AG04449 (cell line): ENCODE data around the gene TM9SF3.
"Not testable (repeated sequence)": the region's sequence is repeated elsewhere in the genome, so short reads cannot be mapped to it uniquely, and the experiment has no call there.

Experiments used
- CTCF ChIA-PET: fragments of 350-600 bp; formaldehyde crosslinking; extraction: SDS; loops from one replicate; lab custom pipeline; 2021; ENCODE audit warnings: antibody characterized with exemption; lab: Yijun Ruan, JAX
- POLR2A ChIA-PET: fragments of 400-600, 350-600 bp; formaldehyde crosslinking; extraction: SDS; loops from one replicate; lab custom pipeline; 2020; ENCODE audit warnings: antibody characterized with exemption, inconsistent platforms; lab: Yijun Ruan, JAX
- DNase-seq: peaks from one replicate; pipeline ENCODE4 v3.0.0-alpha.2; 2010; ENCODE audit warnings: low read depth, low spot score
- H3K4me3 ChIP-seq: 2 replicates; pipeline ENCODE4 v1.5.1; 2011; ENCODE audit warnings: low read depth, mild to moderate bottlenecking, control low read depth, low read length
- TF ChIP-seq, protein P1 (sequence below): IDR thresholded peaks from one replicate; pipeline ENCODE4 v1.5.1; 2011; ENCODE audit warnings: mild to moderate bottlenecking, moderate library complexity, low read length, control low read depth, inconsistent platforms; ENCODE audit not compliant: insufficient read depth; ENCODE audit errors: missing control alignments

Gene TM9SF3

DNA sequence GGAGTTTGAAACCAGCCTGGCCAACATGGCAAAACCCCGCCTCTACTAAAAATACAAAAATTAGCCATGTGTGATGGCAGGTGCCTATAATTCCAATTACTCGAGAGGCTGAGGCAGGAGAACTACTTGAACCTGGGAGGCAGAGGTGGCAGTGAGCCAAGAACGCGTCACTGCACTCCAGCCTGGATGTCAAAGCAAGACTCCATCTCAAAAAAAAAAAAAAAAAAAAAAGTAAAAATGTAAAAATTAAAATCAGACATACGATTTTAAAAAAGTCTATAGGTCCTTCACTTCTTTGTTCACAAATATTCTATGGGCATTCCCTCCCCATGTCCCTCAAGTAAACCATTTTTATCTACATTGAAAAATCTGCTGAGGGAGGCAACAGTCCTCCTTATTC is 38.2 kb downstream of the TM9SF3 start:
- POLR2A ChIA-PET = no interaction called here
- CTCF ChIA-PET = interaction anchor here (2.3 to 2.6 kb wide), 2 partner anchors 35 to 173 kb away, joined by 10 to 12 read pairs; partner anchors contain the start of gene TLL2
- H3K4me3 ChIP-seq = no peak overlapping the region
- DNase-seq = no peak
- TF ChIP-seq, protein P1, sequence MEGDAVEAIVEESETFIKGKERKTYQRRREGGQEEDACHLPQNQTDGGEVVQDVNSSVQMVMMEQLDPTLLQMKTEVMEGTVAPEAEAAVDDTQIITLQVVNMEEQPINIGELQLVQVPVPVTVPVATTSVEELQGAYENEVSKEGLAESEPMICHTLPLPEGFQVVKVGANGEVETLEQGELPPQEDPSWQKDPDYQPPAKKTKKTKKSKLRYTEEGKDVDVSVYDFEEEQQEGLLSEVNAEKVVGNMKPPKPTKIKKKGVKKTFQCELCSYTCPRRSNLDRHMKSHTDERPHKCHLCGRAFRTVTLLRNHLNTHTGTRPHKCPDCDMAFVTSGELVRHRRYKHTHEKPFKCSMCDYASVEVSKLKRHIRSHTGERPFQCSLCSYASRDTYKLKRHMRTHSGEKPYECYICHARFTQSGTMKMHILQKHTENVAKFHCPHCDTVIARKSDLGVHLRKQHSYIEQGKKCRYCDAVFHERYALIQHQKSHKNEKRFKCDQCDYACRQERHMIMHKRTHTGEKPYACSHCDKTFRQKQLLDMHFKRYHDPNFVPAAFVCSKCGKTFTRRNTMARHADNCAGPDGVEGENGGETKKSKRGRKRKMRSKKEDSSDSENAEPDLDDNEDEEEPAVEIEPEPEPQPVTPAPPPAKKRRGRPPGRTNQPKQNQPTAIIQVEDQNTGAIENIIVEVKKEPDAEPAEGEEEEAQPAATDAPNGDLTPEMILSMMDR = no peak

DNA sequence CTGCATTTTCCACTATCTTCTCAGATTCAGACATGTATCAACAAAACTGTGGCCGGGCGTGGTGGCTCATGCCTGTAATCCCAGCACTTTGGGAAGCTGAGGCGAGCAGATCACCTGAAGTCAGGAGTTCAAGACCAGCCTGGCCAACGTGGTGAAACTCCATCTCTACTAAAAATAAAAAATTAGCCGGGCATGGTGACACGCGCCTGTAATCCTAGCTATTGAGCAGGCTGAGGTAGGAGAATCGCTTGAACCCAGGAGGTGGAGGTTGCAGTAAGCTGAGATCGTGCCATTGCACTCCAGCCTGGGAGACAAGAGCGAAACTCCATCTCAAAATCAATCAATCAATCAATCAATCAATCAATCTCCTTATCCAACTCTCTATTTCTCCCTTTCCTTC is 41.3 kb downstream of the TM9SF3 start:
- DNase-seq, H3K4me3 ChIP-seq, POLR2A ChIA-PET: not testable (repeated sequence)
- CTCF ChIA-PET = interaction anchor here (0.6 to 3.0 kb wide), 6 partner anchors 11 to 175 kb away, joined by 3 to 15 read pairs (median 3); partner anchors contain the start of gene TLL2

DNA sequence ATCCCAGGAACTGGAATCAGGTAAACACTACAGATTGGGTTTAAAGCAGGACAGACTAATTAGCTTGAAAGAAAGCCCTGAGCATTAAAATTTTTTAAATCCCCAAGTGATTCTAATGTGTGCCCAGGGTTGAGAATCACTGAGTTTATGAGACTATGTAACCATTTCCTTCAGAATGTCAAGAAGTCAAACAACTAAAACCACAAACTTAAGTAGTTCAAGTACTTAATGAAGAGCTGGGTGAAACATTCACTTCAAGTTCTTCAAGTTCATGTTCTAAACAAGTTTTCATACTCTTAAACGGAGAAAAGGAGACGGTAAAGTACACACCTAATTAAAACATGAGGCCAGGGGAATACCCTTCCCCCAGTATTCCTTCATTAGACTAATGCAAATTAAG is 44.9 kb downstream of the TM9SF3 start:
- TF ChIP-seq, protein P1 = no peak
- DNase-seq = no peak
- ChIA-PET POLR2A (no interaction called here), CTCF (no interaction called here)
- no peak overlapping the region for H3K4me3 ChIP-seq

DNA sequence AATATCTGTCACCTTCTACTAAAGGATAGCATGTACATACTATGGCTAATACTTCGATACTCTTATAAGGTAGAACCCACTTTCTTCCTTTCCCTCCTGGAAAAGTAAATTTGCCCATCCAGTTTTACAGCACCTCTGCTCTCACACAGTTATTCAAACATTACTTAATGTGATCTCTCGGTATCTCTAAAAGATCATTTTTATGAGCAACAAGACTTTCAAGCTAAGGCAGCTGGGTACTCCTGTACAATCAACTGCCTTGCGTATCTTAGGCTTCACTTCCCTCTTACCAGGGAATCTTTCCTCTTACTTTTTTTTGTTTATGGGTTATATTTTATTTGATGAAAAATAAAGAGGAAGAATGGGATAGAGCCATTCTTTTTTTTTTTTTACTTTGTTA is 46.6 kb downstream of the TM9SF3 start:
- CTCF ChIA-PET = no interaction called here
- TF ChIP-seq, protein P1 = no peak

DNA sequence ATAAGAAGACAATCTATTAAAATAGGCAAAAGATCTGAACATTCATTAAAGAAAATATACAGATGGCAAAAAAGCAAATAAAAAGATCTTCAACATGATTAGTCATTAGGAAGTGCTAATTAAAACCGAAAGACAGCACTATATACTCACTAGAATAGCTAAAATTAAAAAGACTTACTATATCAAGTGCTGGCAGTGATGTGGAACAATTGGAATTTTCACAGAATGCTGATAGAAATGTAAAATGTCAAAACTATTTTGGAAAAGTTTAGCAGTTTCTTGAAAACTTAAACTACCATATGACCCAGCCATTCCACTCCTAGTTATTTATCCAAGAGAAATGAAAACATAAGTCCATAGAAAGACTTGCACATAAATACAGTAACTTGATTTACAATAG is 48.1 kb downstream of the TM9SF3 start:
- H3K4me3 ChIP-seq = no peak overlapping the region
- ChIA-PET POLR2A (no interaction called here), CTCF (interaction anchor here (0.7 to 2.1 kb wide), 6 partner anchors 10 to 163 kb away, joined by 3 to 7 read pairs (median 3); no protein-coding TSS in a partner anchor)
- no peak for DNase-seq
- TF ChIP-seq, protein P1 = no peak

More for the DNA sequence above, 46.6 kb downstream of the TM9SF3 start:
- H3K4me3 ChIP-seq = no peak overlapping the region
- POLR2A ChIA-PET = no interaction called here
- no peak for DNase-seq

DNA sequence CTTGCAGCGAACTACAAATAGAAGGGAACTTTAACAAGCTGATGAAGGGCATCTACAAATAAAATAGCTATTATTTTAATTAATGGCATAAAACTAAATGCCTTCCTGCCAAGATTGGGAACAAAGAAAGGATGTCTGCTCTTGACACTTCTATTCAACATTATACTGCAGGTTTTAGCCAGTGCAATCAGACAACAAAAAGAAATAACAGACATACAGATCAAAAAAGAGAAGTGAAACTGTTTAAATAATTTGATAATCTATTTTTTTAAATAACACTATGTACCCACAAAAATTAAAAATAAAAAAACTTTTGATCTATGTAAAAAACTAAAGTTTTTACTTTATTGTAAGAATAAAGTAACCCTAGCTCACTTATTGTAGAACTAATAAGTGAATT is 50.7 kb downstream of the TM9SF3 start:
- TF ChIP-seq, protein P1 = no peak
- H3K4me3 ChIP-seq = no peak overlapping the region
- POLR2A ChIA-PET = no interaction called here
- CTCF ChIA-PET = interaction anchor here (1.3 to 3.8 kb wide), 3 partner anchors 8 to 22 kb away, joined by 3 to 21 read pairs (median 3); partner anchors contain the start of gene TLL2
- no peak for DNase-seq

DNA sequence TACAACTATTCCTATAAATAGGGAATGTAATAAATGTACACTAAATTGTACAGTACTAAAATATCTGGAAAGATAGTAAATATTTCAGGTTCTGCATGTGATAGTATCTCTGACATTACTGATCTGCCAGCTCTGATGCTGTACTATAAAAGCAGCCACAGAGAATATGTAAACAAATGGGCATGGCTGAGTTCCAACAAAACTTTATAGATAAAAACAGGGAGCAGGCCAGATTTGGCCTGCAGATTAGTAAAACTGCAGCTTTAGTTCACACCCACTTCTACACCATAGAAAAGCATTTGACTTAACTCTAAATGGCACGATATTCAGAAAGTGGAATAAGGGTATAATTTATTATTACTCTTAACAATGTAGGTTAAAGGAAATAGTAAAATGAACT is 54.3 kb downstream of the TM9SF3 start:
- POLR2A ChIA-PET = no interaction called here
- CTCF ChIA-PET = interaction anchor here (1.2 kb wide), 1 partner anchor 22 kb away, joined by 3 read pairs; no protein-coding TSS in a partner anchor
- H3K4me3 ChIP-seq = no peak overlapping the region
- TF ChIP-seq, protein P1 = no peak
- no peak for DNase-seq
